Transverse colon (tissue), 4 donors: ENCODE results near the gene POM121L2.

Experiments
- CTCF ChIP-seq, 5 experiments: fragments of 200-600 bp in 3 of 5; fragments of 450-650 bp in 2 of 5; sonication (generic) in 3 of 5; IDR thresholded peaks; 1 replicate in 2 of 5; 2 replicates in 3 of 5; pipeline ENCODE4 v1.5.1; 2016 to 2017; ENCODE audit warnings: antibody characterized with exemption in 5 of 5, inconsistent platforms in 3 of 5, mild to moderate bottlenecking in 2 of 5, moderate library complexity in 1 of 5
- EP300 ChIP-seq: sonication (generic); formaldehyde crosslinking; IDR thresholded peaks from one replicate; pipeline ENCODE4 v1.6.1; 2017; ENCODE audit warnings: antibody characterized with exemption, low read depth
- POLR2A ChIP-seq: fragments of 450-650 bp; IDR thresholded peaks from one replicate; pipeline ENCODE4 v1.6.1; 2016; ENCODE audit warnings: antibody characterized with exemption, mild to moderate bottlenecking, moderate library complexity
- POLR2AphosphoS5 ChIP-seq, 3 donors: sonication (generic); formaldehyde crosslinking; IDR thresholded peaks; one replicate each; pipeline ENCODE4 v1.6.1; 2016; ENCODE audit warnings: antibody characterized with exemption in 3 of 3

GRCh38 chr6:27295301-27296079 lies 16.6 kb downstream of the POM121L2 start:
- TF ChIP-seq POLR2A = no peak
- no peak for TF ChIP-seq CTCF (IDR thresholded peaks at IDR 0.05)
- no peak for TF ChIP-seq EP300
- no peak for TF ChIP-seq POLR2AphosphoS5 (IDR thresholded peaks at IDR 0.05)
